ENCODE results near the gene NTMT2. TPM values are rescaled to one million over a fixed set of nuclear protein-coding genes. Genes with fewer than 3 reads are reported as not detected.

NTMT2 gene
- total and polyA plus RNA-seq, 2 donors (not counting 1 experiment from before 2014, with no cell fraction given) = not detected

- no peak for ATAC-seq (ENCODE audit: low read depth)
- POLR2A ChIA-PET = no interaction called here
Observed at GRCh38 chr1:170146720-170147263, 1.0 kb downstream of the NTMT2 start.

GRCh38 chr1:170149241-170149640, 3.5 kb downstream of the NTMT2 start:
- ChIA-PET POLR2A (no interaction called here), CTCF (no interaction called here)
- no CpG with 5 or more reads among the region's 3 CpGs for WGBS (ENCODE audit: insufficient coverage)
- Histone ChIP-seq H3K9me3 (ENCODE audit: control extremely low read depth in 1 of 3, control insufficient read depth in 2 of 3, insufficient read depth in 1 of 3, low read length in 2 of 3) (peaks cover 0 to 6% (median 3%) of the 10 kb centered on the region in 3 donors), H3K36me3 (replicated peaks in 1 of 2; ENCODE audit: control extremely low read depth in 1 of 2, control insufficient read depth in 1 of 2, extremely low read depth in 1 of 2, insufficient read depth in 2 of 2, low read length in 1 of 2) (no peaks in the 10 kb centered on the region), H3K4me1 (ENCODE audit: control insufficient read depth in 2 of 2, insufficient read depth in 2 of 2, low read length in 2 of 2) (no peaks in the 10 kb centered on the region), H3K9ac (ENCODE audit: low read length) (no peak overlapping the region), H4K20me1 (ENCODE audit: control insufficient read depth, insufficient read depth, low read length, poor library complexity, severe bottlenecking) (no peaks in the 10 kb centered on the region), H2AFZ (ENCODE audit: insufficient read depth, low read depth, low read length, poor library complexity, severe bottlenecking) (no peak overlapping the region), H3K4me2 (replicated peaks; ENCODE audit: low read depth, low read length, poor library complexity, severe bottlenecking) (no peak overlapping the region), H3K27ac (ENCODE audit: low read length in 2 of 2) (no peak overlapping the region), H3K27me3 (replicated peaks in 1 of 4; ENCODE audit: control extremely low read depth in 1 of 4, control insufficient read depth in 3 of 4, insufficient read depth in 4 of 4, low read length in 3 of 4) (no peaks in the 10 kb centered on the region), H3K79me2 (ENCODE audit: control insufficient read depth, insufficient read depth, low read length) (no peaks in the 10 kb centered on the region), H3K4me3 (ENCODE audit: control extremely low read depth in 1 of 5, extremely low read depth in 1 of 5, insufficient read depth in 1 of 5, low read depth in 2 of 5, low read length in 4 of 5) (no peak overlapping the region)
- no peaks in the 10 kb centered on the region for H3K4me1 Mint-ChIP-seq
- no peak overlapping the region for H3K4me3 Mint-ChIP-seq
- ATAC-seq (ENCODE audit: low read depth) (no peak), DNase-seq (no peak)
- no peak overlapping the region for H3K27ac Mint-ChIP-seq
- intact Hi-C loops (cut with micrococcal nuclease) = no loop called here
- peaks cover 14% of the 10 kb centered on the region for H3K27me3 Mint-ChIP-seq
- TF ChIP-seq EZH2 (IDR thresholded peaks at IDR 0.05; ENCODE audit: borderline replicate concordance, insufficient read depth, low read depth, low read length, poor library complexity, severe bottlenecking) (no peak), CTCF (IDR thresholded peaks at IDR 0.05) (no peak)
- peaks cover 11% of the 10 kb centered on the region for H3K9me3 Mint-ChIP-seq (ENCODE audit: insufficient read depth)

More at GRCh38 chr1:170146720-170147263, 1.0 kb downstream of the NTMT2 start:
- no peaks in the 10 kb centered on the region for H3K4me1 Mint-ChIP-seq
- Histone ChIP-seq H3K9ac (ENCODE audit: low read length) (no peak overlapping the region), H3K4me3 (ENCODE audit: control extremely low read depth in 1 of 5, extremely low read depth in 1 of 5, insufficient read depth in 1 of 5, low read depth in 2 of 5, low read length in 4 of 5) (no peak overlapping the region), H3K4me1 (ENCODE audit: control insufficient read depth in 2 of 2, insufficient read depth in 2 of 2, low read length in 2 of 2) (no peaks in the 10 kb centered on the region), H3K4me2 (replicated peaks; ENCODE audit: low read depth, low read length, poor library complexity, severe bottlenecking) (no peak overlapping the region), H4K20me1 (ENCODE audit: control insufficient read depth, insufficient read depth, low read length, poor library complexity, severe bottlenecking) (no peaks in the 10 kb centered on the region), H3K79me2 (ENCODE audit: control insufficient read depth, insufficient read depth, low read length) (no peaks in the 10 kb centered on the region), H3K27me3 (replicated peaks in 1 of 4; ENCODE audit: control extremely low read depth in 1 of 4, control insufficient read depth in 3 of 4, insufficient read depth in 4 of 4, low read length in 3 of 4) (no peaks in the 10 kb centered on the region), H3K36me3 (replicated peaks in 1 of 2; ENCODE audit: control extremely low read depth in 1 of 2, control insufficient read depth in 1 of 2, extremely low read depth in 1 of 2, insufficient read depth in 2 of 2, low read length in 1 of 2) (no peaks in the 10 kb centered on the region), H2AFZ (ENCODE audit: insufficient read depth, low read depth, low read length, poor library complexity, severe bottlenecking) (no peak overlapping the region), H3K9me3 (ENCODE audit: control extremely low read depth in 1 of 3, control insufficient read depth in 2 of 3, insufficient read depth in 1 of 3, low read length in 2 of 3) (no peaks in the 10 kb centered on the region), H3K27ac (ENCODE audit: low read length in 2 of 2) (no peak overlapping the region)
- 0% methylated on average over 1 of the region's 4 CpGs for WGBS (ENCODE audit: insufficient coverage)
- H3K27ac Mint-ChIP-seq = no peak overlapping the region
- peaks cover 14% of the 10 kb centered on the region for H3K27me3 Mint-ChIP-seq
- no peak overlapping the region for H3K4me3 Mint-ChIP-seq
- H3K9me3 Mint-ChIP-seq (ENCODE audit: insufficient read depth) = peaks cover 4% of the 10 kb centered on the region
- TF ChIP-seq CTCF (IDR thresholded peaks at IDR 0.05) = no peak
- TF ChIP-seq EZH2 (IDR thresholded peaks at IDR 0.05; ENCODE audit: borderline replicate concordance, insufficient read depth, low read depth, low read length, poor library complexity, severe bottlenecking) = no peak
- no peak for DNase-seq
- intact Hi-C loops (cut with micrococcal nuclease) = no loop called here
- CTCF ChIA-PET = no interaction called here
